Tibial nerve (tissue), 3 donors: ENCODE results near the gene AKAP6.

Source experiments
- EP300 ChIP-seq, 2 donors: sonication (generic); formaldehyde crosslinking; IDR thresholded peaks; one replicate each; pipeline ENCODE4 v1.6.1; 2017; ENCODE audit warnings: antibody characterized with exemption in 2 of 2, mild to moderate bottlenecking in 1 of 2
- POLR2A ChIP-seq, 2 donors: fragments of 450-650 bp; IDR thresholded peaks; one replicate each; pipeline ENCODE4 v1.6.1; 2017; ENCODE audit warnings: antibody characterized with exemption in 2 of 2, mild to moderate bottlenecking in 2 of 2, moderate library complexity in 2 of 2

DNA sequence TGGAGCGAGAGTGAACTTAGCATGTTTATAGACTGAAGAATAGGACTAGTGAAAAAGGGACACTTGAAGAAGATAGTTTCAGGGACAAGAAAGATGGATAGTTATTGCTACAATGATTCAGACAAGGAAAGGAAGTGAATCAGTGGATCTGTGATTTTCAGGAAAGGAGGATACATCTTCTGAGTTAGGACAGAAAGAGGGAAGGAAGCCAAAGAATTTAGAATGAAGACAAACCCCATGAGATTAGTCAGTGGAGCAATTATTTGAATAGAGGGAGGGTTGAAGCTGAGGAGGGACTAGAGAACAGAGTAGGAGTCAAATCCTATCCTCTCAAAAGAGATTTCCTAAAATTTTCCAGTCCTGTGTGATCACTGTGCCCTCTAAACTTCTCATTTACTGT is 282.7 kb downstream of the AKAP6 start:
- TF ChIP-seq POLR2A (IDR thresholded peaks at IDR 0.05), result no peak
- no peak for TF ChIP-seq EP300 (IDR thresholded peaks at IDR 0.05)
